ENCODE data around the gene TAGAP. TPM values are rescaled to one million over a fixed set of nuclear protein-coding genes. Genes with fewer than 3 reads are reported as not detected.

TAGAP gene
- total and polyA plus RNA-seq, 9 of the 15 experiments (the other 6 are each of a cell fraction or from before 2014, with no cell fraction given): 0.07 TPM; not detected in 8

GRCh38 chr6:159089443-159089842, 44.7 kb upstream of the TAGAP start (continued):
- TF ChIP-seq ZNF512 (tag; IDR thresholded peaks at IDR 0.05): no peak

GRCh38 chr6:159086033-159086618, 41.3 kb upstream of the TAGAP start:
- CTCF ChIA-PET (ENCODE audit: low intra/inter-chr PET ratio): no interaction called here
- TF ChIP-seq CBFA2T2 (conservative IDR thresholded peaks at IDR 0.05) (peak; percentile 36), HMBOX1 (IDR thresholded peaks at IDR 0.05) (no peak), PURB (CRISPR knock-in tag; IDR thresholded peaks at IDR 0.05; ENCODE audit: low read depth) (no peak), ZEB2 (IDR thresholded peaks at IDR 0.05) (0 out of 2 replicates have a peak, but pooled peaks have one; percentile 48), ZKSCAN3 (CRISPR knock-in tag; IDR thresholded peaks at IDR 0.05) (no peak), BRD9 (IDR thresholded peaks at IDR 0.05; ENCODE audit: low read depth, partially characterized antibody) (no peak), RBM15 (IDR thresholded peaks at IDR 0.05; ENCODE audit: insufficient read depth, low read length) (no peak), MAFK (IDR thresholded peaks at IDR 0.05; ENCODE audit: low read length) (peak; percentile 45; the same call in 1 of the 2 replicates), MAFG (tag; conservative IDR thresholded peaks at IDR 0.05) (peak; percentile 73), RBM39 (optimal IDR thresholded peaks at IDR 0.05; ENCODE audit: low read depth, low read length) (no peak), ZNF668 (CRISPR knock-in tag; IDR thresholded peaks at IDR 0.05) (no peak), DPF2 (IDR thresholded peaks at IDR 0.05) (peak; percentile 79), PYGO2 (tag; IDR thresholded peaks at IDR 0.05) (no peak), ZNF121 (CRISPR knock-in tag; conservative IDR thresholded peaks at IDR 0.05) (no peak), ZNF175 (CRISPR knock-in tag; IDR thresholded peaks at IDR 0.05; ENCODE audit: low read depth) (no peak), U2AF1 (optimal IDR thresholded peaks at IDR 0.05; ENCODE audit: low read depth, low read length) (no peak), STAT5A (IDR thresholded peaks at IDR 0.05; ENCODE audit: borderline replicate concordance, low read length) (peak; percentile 9; the same call in 1 of the 2 replicates), RBBP5 (IDR thresholded peaks at IDR 0.05; ENCODE audit: borderline replicate concordance, insufficient read depth, low read length, poor library complexity, severe bottlenecking) (no peak)

More at GRCh38 chr6:159086033-159086618, 41.3 kb upstream of the TAGAP start:
- peaks cover 6 to 7% of the 10 kb centered on the region in 2 experiments; a peak in 3 of 5 replicates for H3K27me3 ChIP-seq (ENCODE audit: control insufficient read depth in 2 of 2, insufficient read depth in 2 of 2, low read length in 2 of 2)
- in situ Hi-C loops (cut with MboI) (no loop called here), intact Hi-C loops (cut with micrococcal nuclease) (no loop called here)
- no peaks in the 10 kb centered on the region for H3K36me3 ChIP-seq (ENCODE audit: control insufficient read depth, insufficient read depth, low read length)
- H3K27ac ChIP-seq (ENCODE audit: extremely low read depth, low read depth, low read length): peak overlapping the region; percentile 5; the same call in 2 of the 3 replicates
- peak overlapping the region; percentile 48; the same call in 1 of the 2 replicates for H3K4me2 ChIP-seq (ENCODE audit: insufficient read depth, low read length)
- H3K4me1 ChIP-seq (replicated peaks in 1 of 2; ENCODE audit: control insufficient read depth in 2 of 2, insufficient read depth in 2 of 2, low read length in 2 of 2): peaks cover 0 to 7% of the 10 kb centered on the region in 2 experiments; a peak in 1 of 5 replicates
- H2AFZ ChIP-seq (ENCODE audit: low read depth, low read length): peak overlapping the region; percentile 35
- H3K9me3 ChIP-seq (replicated peaks; ENCODE audit: control insufficient read depth, insufficient read depth, low read depth, low read length): no peaks in the 10 kb centered on the region
- 0% methylated on average over 2 of the region's 2 CpGs for WGBS (ENCODE audit: insufficient coverage, low coverage, missing lambda C conversion rate)
- no peak overlapping the region for H3K4me3 ChIP-seq
- no TSS peak for BruUV-seq (replicated peaks)
- DNase-seq (ENCODE audit: extremely low read depth in 1 of 4, low spot score in 3 of 4) (peak in 1 of 4 experiments; percentile 44), ATAC-seq (peak; percentile 92), FAIRE-seq (no peak)
- H3K9ac ChIP-seq (ENCODE audit: insufficient read depth in 1 of 2, low read depth in 2 of 2, low read length in 2 of 2): peak overlapping the region in 1 of 2 experiments; percentile 59; a peak in 1 of 4 replicates
- no peaks in the 10 kb centered on the region for H3K79me2 ChIP-seq (ENCODE audit: control insufficient read depth, insufficient read depth, low read length)
- no peaks in the 10 kb centered on the region for H4K20me1 ChIP-seq (replicated peaks; ENCODE audit: control insufficient read depth, insufficient read depth, low read length)
- POLR2A ChIA-PET: interaction anchor here (0.6 to 0.8 kb wide), 2 partner anchors 155 to 460 kb away, joined by 3 to 4 read pairs; no protein-coding TSS in a partner anchor
- H3K9me1 ChIP-seq (ENCODE audit: control insufficient read depth, insufficient read depth, low read length): peaks cover 3% of the 10 kb centered on the region
